Fibroblast of lung (primary cell): Measurements from ENCODE around the gene LRP5.
A peak's percentile ranks its signal among the peaks of the same experiment; 100 is the strongest.

Source experiments
- CTCF ChIP-seq, 2 donors: IDR thresholded peaks in 1 of 2; conservative IDR thresholded peaks in 1 of 2; 1 replicate in 1 of 2; 2 replicates in 1 of 2; pipeline ENCODE4 v1.5.1; 2011 to 2012; ENCODE audit warnings: low read length in 2 of 2, control low read depth in 1 of 2, inconsistent platforms in 1 of 2, low read depth in 1 of 2, mild to moderate bottlenecking in 1 of 2
- EZH2 ChIP-seq: IDR thresholded peaks from 2 replicates; pipeline ENCODE4 v1.5.1; 2012; ENCODE audit warnings: low read length, control low read depth, mild to moderate bottlenecking; ENCODE audit errors: missing control alignments

GRCh38 chr11:68297812-68298658, 14.4 kb upstream of the LRP5 start:
- TF ChIP-seq CTCF (conservative IDR thresholded peaks at IDR 0.05 in 1 of 2, IDR thresholded peaks at IDR 0.05 in 1 of 2; ENCODE audit: low read depth in 1 of 2, low read length in 2 of 2) = peak; percentile 79 to 84
- TF ChIP-seq EZH2 = no peak
